ENCODE measurements around the gene DBN1.

DBN1 gene

GRCh38 chr5:177472460-177473442 is 683 bp downstream of the DBN1 start:
- no peak for DNase-seq

GRCh38 chr5:177471610-177472356 is 1.7 kb downstream of the DBN1 start:
- DNase-seq = no peak

GRCh38 chr5:177470759-177471536 is 2.5 kb downstream of the DBN1 start:
- no peak for DNase-seq

GRCh38 chr5:177469750-177470525 is 3.5 kb downstream of the DBN1 start:
- DNase-seq = no peak

- DNase-seq = no peak
These were observed 4.5 kb downstream of the DBN1 start for GRCh38 chr5:177468685-177469628.

GRCh38 chr5:177468329-177468684 is 5.1 kb downstream of the DBN1 start:
- DNase-seq = no peak

- DNase-seq = no peak
These were observed 6.0 kb downstream of the DBN1 start for GRCh38 chr5:177467436-177467835.

- DNase-seq = no peak
These were observed 6.6 kb downstream of the DBN1 start for GRCh38 chr5:177466861-177467260.

GRCh38 chr5:177465044-177465443 is 8.4 kb downstream of the DBN1 start:
- no peak for DNase-seq

- DNase-seq = no peak
These were observed 11.3 kb downstream of the DBN1 start for GRCh38 chr5:177462021-177462670.

- no peak for DNase-seq
These were observed 13.4 kb downstream of the DBN1 start for GRCh38 chr5:177459819-177460628.

- no peak for DNase-seq
These were observed 14.1 kb downstream of the DBN1 start for GRCh38 chr5:177459357-177459756.

- no peak for DNase-seq
These were observed 14.5 kb downstream of the DBN1 start for GRCh38 chr5:177458912-177459350.

- DNase-seq = no peak
These were observed 15.4 kb downstream of the DBN1 start for GRCh38 chr5:177457852-177458681.

- DNase-seq = peak; percentile 45
These were observed 16.2 kb downstream of the DBN1 start for GRCh38 chr5:177456976-177457851.

- DNase-seq = no peak
These were observed 16.9 kb downstream of the DBN1 start for GRCh38 chr5:177456591-177456964.

All from NCI-H524 treated with DMSO at 0.1 percent for 48 hours (cell line).